Left lobe of liver (tissue), 2 donors: ENCODE data around the gene ALPK3. TPM values are rescaled to one million over a fixed set of nuclear protein-coding genes. Genes with fewer than 3 reads are reported as not detected.

ENCODE experiments used
- ATAC-seq: fragments of 200-7000 bp; cut with Tn5 transposase; one replicate; pipeline ENCODE4 v1.9.1; 2020; ENCODE audit warnings: mild to moderate bottlenecking, moderate library complexity
- DNase-seq: peaks from one replicate; pipeline ENCODE4 v3.0.0-alpha.2; 2020; ENCODE audit warnings: low spot score
- total RNA-seq: library from RNA; stranded (reverse); gene quantifications from one replicate; pipeline ENCODE4 v1.2.1, GENCODE V29; 2021
- donor health status: DM: no; HTN: no; CAD: no; lungs with moderate emphysema.
- donor health status: DM: no; HTN: yes; CAD: no.

ALPK3 gene
- total RNA-seq, 1 donor from 2014 or later = 2.7 TPM

DNA sequence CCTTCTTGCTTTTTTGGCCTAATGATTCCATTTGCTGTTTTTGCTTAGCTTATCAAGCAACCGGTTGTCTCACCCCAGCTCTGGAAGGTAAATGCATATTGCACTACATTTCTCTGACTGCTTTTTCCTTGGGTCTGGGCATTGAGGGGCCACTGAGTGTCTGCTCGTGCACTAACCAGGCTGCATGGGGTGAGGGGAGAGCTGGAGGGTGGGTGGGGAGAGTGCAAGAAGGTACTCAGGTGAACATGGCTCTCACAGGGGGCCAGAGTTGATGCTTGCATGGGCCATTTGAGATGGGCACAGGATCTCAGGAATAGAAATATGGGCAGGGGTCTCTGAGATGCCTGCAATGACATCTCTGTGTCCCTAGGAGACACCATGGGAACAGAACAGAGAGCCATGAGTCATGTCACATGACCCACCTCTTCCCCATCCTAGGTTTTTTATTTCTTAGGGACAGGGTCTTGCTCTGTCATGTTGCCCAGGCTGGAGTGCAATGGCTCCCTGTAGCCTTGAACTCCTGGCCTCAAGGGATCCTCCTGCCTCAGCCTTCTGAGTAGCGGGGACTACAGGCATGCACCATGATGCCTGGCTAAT lies 6.2 kb downstream of the ALPK3 start:
- DNase-seq = no peak

DNA sequence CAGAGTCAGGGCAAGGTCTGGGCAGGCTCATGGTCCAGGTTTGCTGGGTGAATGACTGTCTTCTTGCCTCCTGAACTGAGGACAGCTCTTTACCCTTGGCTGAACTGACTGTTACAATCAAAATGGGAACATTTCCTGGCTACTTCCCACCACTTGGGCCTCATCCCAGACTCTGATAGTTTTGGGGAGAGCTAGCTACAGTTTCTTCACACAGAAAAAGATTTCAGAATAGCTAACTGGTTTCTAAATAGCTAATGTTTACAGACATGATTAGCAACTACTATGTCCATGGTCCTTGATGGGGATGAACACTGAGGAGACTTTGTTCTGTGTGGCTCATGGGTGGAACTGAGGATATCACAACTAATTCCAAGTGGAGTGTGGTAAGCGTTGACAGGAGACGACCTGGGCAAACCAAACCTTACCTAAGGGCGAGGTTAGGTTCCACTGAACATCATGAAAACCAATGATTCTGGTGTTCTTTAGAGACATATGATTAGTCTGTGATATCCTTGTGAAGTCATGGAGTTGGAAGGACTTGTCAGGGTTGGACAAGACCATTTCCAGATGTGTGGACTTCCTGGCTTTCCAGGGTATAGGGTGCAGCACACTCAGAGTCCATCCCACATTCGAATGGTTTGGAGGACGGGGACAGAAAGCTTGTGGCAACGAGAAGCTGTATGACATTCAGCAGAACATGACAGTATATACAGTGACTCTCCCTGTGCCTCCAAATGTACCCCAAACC lies 7.3 kb downstream of the ALPK3 start:
- ATAC-seq = peak; percentile 82

More for the DNA sequence above, 6.2 kb downstream of the ALPK3 start:
- no peak for ATAC-seq

DNA sequence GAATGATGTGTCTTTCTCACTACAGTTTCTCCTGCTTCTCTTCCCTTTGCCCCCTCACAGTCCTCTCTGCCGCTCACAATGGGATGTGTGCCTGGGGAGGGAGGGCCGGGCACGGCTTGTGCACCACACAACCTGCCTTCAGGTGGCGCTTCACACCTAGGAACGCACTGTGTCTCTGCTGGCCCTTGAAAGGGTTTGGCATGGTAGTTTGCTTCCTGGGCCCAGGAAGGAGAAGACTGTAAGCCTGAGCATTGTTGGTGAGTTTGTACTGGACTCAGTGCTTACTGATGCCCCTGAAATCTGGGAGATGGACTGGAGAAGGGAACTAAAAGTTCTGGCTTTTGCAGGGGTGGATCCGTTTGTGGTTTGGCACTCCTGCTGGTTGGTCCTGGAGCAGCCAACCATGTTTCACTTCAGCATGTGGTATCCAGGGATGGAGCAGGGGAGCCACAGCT lies 9.2 kb downstream of the ALPK3 start:
- peak; percentile 70 for DNase-seq
- peak; percentile 74 for ATAC-seq

More for the DNA sequence above, 7.3 kb downstream of the ALPK3 start:
- DNase-seq = peak; percentile 93

DNA sequence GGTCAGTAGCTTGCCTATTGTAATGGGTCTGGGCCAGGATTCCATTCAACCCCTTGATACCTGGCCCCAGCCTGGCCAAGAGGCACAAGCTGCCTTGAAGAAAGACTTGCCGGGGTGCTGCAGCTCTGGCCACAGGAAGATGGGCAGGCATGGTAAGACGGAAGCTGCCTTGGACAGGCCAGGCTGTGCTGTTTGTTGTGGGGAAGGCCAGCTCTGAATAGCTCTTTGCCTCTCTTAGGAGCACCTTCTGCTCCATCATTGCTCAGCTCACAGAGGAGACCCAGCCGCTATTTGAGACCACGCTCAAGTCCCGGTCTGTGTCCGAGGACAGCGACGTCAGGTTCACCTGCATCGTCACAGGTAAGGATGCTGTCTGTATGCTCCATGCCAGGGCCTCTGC lies 10.1 kb downstream of the ALPK3 start:
- ATAC-seq = no peak
- DNase-seq = peak; percentile 42

DNA sequence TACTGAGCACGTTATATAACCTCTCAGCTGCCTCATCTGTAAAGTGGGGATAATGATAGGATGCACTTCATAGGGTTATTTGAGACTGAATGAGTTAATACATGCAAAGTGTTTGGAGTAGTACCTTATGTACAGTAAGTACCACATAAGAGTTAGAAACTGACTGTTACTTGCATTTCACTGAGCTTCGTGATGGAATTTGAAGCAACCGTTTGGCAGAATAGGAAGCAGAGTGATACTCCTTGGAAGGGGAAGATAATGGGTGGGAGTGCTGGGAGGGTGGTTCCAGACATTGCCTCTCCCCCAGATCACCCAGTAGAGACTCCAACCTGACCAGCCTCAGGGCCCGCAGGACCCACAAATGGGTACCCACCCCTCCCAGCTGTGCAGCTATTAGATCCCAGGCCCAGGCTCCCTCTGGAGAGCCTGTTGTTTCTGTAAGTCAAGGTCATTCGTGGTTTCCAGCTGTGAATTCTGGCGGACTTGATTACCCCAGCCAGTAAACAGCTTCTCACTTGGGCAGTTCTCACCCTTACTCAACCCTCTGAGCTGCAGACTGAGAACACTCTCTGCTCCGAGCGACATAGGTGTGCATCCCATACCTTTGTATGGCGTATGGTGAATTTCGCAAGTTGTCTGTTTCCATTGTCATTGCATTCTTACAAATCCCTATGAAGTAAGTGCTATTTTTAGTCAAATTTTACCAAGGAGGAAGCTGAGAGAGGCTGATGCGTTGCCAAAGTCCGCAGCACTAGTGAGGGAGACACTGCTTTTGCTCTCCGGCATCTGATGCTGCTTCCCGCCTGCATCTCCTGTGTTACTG lies 11.1 kb downstream of the ALPK3 start:
- DNase-seq = no peak
- no peak for ATAC-seq

DNA sequence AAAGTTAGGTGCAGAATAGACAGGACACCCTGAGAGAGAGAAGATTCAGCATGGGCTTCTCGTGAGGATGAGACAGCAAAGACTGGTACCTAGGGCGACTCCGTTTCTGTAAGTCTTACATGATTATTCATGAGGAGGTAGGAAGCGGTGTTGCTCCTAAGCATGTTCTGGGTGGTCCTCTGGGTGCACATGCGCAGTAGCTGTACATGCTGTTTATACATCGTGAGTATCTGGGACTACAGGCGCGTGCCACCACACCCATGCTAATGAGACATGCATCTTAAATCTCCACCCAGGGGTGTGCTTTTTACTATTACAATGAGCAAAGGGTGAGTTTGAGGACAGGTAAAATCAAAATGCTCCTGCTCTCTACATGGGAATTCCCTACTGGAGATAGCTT lies 12.3 kb downstream of the ALPK3 start:
- ATAC-seq = no peak
- DNase-seq = no peak

DNA sequence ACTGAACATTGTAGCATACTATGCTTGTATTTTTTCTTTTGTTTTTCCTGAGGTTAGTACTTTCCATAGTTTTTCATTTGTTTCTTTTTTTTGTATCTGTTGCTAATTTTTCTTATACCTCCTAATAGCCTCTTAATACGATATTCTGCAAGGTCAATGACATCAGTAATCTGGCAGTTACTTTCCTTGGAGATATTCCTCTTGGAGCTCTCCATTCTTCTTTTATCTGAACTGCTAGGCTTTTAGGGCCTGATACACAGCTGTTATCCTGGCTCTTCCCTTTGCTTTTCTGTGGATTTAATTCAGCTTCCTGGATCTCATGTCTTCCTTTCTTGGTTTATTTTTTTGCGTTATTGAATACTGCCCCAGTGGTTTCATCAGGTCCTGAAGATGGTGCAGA lies 12.9 kb downstream of the ALPK3 start:
- no peak for DNase-seq
- ATAC-seq = no peak

DNA sequence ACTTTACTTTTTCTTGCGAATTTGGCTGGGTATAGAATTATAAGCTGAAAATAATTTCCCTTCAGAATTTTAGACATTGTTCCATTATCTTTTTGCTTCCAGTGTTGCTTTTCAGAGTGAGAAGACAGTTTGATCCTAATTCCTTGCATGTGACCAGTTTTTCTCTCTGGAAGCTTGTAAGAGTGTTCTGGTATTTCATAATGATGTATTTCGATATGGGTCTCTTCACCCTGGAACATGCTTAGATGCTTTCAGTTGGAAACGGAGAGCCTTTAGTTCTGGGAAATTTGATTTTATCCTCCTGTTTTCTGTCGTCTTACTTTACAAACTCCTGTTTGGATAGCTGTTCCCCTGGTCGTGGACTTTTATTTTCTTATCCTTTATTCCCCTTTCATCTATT lies 13.9 kb downstream of the ALPK3 start:
- no peak for ATAC-seq
- DNase-seq = no peak

DNA sequence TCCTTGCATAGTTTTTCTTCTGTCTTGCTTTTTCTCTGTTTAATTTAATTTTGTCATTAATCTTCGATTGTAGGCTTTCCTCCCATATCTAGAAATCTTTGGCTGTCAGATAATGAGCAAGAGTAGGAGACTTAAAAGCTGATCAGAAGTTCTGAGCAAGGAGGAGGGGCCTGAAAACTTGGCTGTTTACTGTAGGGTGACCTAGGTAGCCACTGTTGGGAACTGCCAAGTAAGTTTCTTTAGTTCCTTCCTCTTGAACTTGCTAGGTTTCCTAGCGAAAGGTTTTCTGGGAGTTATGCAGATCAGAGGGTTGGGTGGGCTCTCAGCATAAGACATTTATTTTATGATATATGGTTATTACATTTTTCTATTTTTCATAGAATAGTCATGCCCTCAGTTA lies 14.5 kb downstream of the ALPK3 start:
- no peak for ATAC-seq
- no peak for DNase-seq

DNA sequence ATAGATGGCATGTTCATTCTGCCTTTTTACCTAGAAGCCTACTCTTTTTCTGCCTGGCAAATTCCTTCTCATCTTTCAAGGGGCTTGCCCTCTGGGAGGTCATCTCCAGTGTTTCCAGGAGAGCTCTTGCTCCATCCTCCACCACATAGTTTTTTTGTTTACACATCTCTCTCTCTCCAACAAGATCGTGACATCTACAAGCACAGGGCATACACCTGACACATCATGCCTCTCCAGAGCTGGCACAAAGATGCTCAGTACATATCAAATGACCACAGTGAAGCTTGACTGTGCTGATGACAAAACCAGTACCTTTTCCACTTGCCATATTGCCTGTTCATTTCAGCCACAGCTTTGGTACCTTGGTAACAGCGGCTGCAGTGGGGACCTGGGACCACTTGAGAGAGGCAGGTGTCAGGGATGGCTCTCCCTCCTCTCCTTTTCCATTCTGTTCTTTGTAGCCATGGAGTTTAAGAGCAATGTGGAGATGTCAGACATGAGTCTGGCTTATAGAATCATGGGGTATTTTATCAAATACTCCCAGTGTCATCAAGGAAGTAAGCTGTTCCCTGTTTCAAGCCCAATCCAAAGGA lies 15.4 kb downstream of the ALPK3 start:
- ATAC-seq (peak; percentile 66), DNase-seq (no peak)

DNA sequence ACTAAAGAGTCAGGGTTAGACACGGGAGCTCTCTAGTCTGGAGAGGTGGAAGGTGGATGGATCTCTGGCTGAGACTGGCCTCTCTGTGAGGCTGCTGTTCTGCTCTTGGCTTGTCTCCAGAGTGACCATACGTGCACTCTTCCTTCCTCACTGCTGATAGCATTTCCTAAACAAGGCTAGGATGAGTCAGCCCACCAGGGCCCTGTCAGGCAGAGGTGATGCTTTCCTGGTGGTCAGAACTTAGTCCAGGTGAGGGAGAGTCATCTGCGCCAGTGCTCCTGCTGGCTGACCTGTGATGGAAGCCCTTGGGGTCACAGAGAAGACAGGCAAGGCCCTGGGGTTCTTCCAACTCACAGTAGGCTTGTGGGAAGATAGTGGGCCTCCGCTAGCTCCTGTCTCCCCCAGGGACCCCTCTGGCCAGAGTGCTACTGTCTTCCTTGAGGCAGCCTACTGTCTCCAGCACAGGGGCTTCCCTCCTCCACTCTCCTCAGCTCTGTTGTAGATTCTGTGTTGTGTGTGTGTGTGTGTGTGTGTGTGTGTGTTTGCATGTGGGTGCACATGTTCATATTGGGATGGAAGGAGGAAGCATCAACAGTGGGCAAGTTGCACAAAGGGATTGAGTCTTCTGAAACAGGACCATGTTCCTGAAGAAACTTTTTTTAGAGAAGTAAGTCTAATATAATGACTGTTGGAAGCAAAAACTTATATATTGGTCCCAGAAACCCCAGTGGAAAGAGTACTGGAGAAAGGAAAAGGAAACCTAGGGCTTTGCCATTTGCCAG lies 16.5 kb downstream of the ALPK3 start:
- ATAC-seq (peak; percentile 46), DNase-seq (no peak)

DNA sequence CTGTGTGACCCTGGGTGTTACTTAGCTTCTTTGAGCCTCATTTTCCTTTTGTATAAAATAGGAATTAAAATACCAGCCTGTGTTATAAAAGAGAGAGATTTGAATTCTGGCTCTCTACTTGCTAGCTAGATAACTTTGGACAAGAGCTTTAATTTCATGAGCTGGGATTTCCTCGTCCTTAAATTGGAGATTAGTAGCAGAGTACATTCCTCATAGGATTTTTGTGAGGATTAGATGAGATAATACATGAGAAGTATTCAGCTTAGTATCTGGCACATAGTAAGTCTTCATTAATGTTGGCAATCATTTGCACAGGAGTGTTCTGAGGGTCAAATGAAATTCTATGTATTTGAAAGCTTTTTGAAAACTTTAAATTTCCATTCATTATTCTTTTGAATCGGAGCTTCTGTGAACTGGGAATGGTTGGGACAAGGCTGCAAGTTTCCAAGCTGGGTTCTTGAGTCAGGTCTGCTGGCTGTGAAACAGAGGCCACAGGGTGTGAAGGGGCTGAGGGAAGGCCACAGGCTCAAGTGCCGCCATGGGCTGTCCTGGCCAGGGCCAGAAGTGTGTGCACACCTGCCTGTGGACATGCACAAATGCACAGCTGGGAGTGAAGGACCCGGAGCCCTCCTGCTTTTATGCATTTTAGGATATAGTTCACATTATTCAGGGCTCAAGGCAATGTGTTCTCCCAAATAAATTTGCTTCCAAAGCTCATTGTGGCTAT lies 17.2 kb downstream of the ALPK3 start:
- DNase-seq (no peak), ATAC-seq (no peak)

DNA sequence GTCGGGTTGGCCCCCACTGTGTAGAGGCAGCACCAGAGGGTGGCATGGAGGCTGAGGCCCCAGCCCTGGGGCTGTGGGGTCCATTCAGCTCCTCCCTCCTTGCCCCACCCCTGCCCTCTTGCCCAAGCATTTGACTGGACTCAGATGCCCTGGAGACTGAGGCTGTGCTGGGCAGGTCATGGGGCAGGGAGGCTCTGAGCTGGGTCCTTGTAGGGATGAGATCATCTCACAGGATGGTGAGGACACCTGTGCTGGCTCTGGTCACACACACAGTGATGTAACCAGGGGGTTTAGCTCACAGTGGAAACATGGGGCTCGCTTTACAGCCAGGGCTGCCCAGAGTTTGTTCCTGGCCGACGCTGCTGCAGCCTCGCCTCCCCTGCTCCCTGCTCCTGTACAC lies 17.8 kb downstream of the ALPK3 start:
- DNase-seq (no peak), ATAC-seq (no peak)

DNA sequence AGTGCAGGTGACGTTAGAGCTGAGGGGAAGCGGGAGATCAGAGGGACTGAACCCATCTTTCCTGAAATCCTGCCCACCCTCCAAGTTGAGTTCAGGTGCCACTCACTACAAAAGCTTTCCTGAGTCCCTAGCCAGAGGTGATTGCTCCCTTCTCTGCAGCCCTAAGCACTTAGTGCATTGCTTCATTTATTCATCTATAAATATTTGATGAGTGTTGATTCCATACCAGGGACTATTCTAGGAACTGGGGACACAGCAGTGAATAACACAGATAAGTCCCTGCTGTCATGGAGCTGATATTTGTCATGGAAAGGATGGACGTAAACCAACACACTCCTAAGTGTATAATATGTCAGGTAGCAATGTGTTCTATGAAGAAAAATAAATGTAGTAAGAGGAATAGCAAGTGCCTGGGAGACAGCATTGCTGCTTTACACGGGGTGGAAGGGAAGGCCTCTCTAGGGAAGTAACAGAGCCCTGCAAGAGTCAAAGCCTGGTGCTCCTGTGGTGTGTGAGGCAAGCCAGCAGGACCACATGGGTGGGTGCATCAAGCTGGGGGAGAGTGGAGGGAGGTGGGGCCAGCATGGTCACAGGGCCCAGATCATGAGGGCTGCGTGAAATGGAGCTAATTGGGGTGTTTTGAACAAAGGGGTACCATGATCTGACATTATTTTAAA lies 18.6 kb downstream of the ALPK3 start:
- no peak for ATAC-seq
- no peak for DNase-seq

DNA sequence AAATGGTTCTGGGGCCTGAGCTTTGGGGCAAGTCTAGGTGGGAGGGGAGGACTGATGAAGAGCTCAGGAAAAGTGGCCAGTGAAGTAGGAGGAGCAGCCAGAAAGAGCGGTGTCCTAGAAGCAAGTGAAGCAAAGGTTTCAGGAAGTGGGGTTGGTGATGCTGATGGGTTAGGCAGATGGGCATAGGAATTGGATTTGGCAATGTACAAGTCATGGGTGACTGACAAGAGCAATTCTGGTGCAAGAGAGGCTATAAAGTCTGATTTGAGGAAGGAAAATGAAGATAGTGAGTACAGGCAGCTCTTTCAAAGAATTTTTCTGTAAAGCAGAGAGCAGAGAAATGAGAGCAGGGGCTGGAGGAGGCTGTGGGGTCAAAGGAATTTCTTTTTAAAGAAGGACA lies 19.7 kb downstream of the ALPK3 start:
- ATAC-seq = no peak
- DNase-seq = no peak

DNA sequence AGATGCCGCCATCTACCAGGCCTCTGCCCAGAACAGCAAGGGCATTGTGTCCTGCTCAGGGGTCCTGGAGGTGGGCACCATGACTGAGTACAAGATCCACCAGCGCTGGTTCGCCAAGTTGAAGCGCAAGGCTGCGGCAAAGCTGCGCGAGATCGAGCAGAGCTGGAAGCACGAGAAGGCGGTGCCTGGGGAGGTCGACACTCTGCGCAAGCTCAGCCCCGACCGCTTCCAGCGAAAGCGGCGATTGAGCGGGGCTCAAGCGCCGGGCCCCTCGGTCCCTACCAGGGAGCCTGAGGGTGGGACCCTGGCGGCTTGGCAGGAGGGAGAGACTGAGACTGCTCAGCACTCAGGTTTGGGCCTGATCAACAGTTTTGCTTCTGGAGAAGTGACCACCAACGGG lies 22.6 kb downstream of the ALPK3 start:
- no peak for ATAC-seq

DNA sequence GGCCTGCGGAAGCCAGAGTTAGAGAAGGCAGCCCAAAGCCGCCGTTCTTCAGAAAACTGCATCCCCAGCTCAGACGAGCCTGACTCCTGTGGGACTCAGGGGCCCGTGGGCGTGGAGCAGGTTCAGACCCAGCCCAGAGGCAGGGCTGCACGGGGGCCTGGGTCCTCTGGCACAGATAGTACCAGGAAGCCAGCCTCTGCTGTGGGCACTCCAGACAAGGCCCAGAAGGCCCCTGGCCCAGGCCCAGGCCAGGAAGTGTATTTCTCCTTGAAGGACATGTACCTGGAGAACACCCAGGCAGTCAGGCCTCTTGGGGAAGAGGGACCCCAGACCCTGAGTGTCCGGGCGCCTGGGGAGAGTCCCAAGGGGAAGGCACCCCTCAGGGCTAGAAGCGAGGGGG lies 23.1 kb downstream of the ALPK3 start:
- DNase-seq (no peak), ATAC-seq (peak; percentile 19)

More for the DNA sequence above, 22.6 kb downstream of the ALPK3 start:
- DNase-seq = peak; percentile 44

DNA sequence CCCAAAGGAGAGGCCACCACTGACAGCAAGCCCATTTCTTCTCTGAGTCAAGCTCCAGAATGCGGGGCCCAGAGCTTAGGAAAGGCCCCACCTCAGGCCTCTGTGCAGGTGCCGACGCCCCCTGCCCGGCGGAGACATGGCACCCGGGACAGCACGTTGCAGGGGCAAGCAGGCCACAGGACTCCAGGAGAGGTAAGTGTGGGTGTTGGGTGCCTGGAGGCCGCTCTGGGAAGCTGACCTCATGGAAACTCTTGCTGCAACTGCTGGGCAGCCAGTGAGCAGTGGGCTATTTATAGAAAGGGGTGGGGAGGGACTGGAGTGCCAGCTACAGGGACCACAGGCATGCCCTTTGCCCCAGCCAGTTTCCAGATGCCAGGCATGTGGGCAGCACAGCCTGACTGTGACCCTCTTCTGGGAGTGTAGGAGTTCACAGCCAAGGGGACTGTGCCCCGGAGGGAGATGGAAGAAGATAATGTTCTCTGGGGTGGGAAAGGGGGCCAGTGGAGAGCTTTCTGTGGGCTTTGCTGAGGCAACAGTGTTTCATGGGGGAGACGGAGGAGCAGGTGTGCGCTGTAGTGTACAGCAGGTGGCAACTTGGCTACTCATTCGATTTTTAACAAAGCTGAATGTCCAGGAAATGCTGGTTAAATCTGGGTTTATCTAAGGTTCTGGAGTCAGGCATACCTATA lies 23.7 kb downstream of the ALPK3 start:
- ATAC-seq (peak; percentile 83), DNase-seq (peak; percentile 98)

DNA sequence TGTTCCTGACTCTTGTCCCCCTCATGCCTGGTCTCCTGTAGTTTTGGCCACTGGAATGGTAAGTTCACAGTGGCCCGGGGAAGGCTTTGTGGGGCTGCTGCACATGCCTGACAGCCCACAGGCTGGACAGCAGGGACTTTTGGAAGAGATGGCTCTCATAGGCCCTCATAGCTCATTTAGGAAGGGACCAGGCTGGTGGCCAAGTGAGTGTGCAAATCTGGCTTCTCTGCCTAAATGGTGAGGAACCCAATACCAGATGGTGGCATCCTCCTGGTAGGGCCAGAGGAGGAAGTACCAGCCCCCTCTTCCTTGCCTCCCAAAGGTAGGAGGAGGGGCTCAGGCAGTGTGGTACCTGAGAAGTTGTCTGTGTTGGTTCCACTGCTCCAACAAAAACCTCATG lies 25.6 kb downstream of the ALPK3 start:
- ATAC-seq (no peak), DNase-seq (peak; percentile 35)
